ENCODE measurements around the gene ATP6V1F. TPM values are rescaled to one million over a fixed set of nuclear protein-coding genes. Genes with fewer than 3 reads are reported as not detected.
A peak's percentile ranks its signal among the peaks of the same experiment; 100 is the strongest.

The ATP6V1F gene
- total RNA-seq, 2 donors from 2014 or later = 122 to 157 TPM

DNA sequence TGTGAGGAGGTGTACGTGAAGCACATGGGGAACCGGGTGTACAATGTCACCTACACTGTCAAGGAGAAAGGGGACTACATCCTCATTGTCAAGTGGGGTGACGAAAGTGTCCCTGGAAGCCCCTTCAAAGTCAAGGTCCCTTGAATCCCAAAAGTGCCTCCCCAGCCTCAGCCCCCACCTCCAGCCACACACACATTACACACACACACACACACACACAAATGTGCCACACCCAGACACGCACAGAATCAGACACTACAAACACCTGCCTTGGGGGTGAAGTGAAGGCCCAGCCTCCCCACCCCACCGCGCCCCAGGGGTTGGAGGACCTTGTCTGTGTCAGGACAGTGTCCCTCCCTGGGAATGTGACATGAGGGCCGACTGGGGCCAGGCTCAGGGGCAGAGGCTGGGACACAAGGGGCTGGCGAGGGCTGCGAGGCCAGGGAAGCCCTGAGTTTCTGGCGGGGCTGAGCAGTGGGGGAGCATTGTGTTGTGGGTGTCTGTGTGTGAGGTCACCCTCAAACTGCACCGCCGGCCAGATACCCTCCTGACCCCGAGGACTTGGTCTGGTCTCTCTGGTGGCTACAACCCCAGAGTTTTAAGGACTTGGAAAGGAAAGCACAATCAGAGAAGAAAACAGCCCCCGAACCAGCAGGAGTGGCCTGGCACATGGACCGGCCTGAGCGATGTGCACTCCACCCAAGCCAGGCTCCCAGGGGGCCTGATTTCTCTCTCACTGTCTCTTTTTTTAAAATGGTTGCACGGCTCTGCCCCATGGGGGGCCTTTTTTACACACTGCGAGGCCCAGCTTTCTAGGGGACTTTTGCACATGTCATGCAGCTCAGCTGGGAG is 4.0 kb upstream of the ATP6V1F start:
- no peak for DNase-seq
- no peaks in the 10 kb centered on the region for H3K4me1 ChIP-seq (ENCODE audit: control insufficient read depth, insufficient read depth, low read length)
- no peak overlapping the region for H3K9ac ChIP-seq (ENCODE audit: extremely low read depth, low read length, poor library complexity, severe bottlenecking)
- peaks cover 9% of the 10 kb centered on the region for H3K36me3 ChIP-seq (ENCODE audit: control insufficient read depth, insufficient read depth, low read length)
- H3K27ac ChIP-seq (ENCODE audit: low read depth, low read length) = no peak overlapping the region
- H3K27me3 ChIP-seq (ENCODE audit: control insufficient read depth, insufficient read depth, low read length, poor library complexity, severe bottlenecking) = no peaks in the 10 kb centered on the region
- Mint-ChIP-seq H3K36me3 (ENCODE audit: low read depth) (no peaks in the 10 kb centered on the region), H3K4me1 (peaks cover 7% of the 10 kb centered on the region), H3K27ac (no peak overlapping the region), H3K27me3 (ENCODE audit: insufficient read depth) (no peaks in the 10 kb centered on the region), H3K9me3 (no peaks in the 10 kb centered on the region), H3K4me3 (no peak overlapping the region)
- 93 to 96% methylated on average over 8 to 18 of the region's 18 CpGs for WGBS, 2 experiments (ENCODE audit: insufficient coverage in 1 of 2, insufficient read length in 1 of 2)
- TF ChIP-seq, protein P1, sequence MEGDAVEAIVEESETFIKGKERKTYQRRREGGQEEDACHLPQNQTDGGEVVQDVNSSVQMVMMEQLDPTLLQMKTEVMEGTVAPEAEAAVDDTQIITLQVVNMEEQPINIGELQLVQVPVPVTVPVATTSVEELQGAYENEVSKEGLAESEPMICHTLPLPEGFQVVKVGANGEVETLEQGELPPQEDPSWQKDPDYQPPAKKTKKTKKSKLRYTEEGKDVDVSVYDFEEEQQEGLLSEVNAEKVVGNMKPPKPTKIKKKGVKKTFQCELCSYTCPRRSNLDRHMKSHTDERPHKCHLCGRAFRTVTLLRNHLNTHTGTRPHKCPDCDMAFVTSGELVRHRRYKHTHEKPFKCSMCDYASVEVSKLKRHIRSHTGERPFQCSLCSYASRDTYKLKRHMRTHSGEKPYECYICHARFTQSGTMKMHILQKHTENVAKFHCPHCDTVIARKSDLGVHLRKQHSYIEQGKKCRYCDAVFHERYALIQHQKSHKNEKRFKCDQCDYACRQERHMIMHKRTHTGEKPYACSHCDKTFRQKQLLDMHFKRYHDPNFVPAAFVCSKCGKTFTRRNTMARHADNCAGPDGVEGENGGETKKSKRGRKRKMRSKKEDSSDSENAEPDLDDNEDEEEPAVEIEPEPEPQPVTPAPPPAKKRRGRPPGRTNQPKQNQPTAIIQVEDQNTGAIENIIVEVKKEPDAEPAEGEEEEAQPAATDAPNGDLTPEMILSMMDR (conservative IDR thresholded peaks at IDR 0.05) = no peak
- H3K9me3 ChIP-seq (ENCODE audit: control insufficient read depth, low read length) = no peaks in the 10 kb centered on the region
- H3K4me3 ChIP-seq (ENCODE audit: low read length) = no peak overlapping the region

DNA sequence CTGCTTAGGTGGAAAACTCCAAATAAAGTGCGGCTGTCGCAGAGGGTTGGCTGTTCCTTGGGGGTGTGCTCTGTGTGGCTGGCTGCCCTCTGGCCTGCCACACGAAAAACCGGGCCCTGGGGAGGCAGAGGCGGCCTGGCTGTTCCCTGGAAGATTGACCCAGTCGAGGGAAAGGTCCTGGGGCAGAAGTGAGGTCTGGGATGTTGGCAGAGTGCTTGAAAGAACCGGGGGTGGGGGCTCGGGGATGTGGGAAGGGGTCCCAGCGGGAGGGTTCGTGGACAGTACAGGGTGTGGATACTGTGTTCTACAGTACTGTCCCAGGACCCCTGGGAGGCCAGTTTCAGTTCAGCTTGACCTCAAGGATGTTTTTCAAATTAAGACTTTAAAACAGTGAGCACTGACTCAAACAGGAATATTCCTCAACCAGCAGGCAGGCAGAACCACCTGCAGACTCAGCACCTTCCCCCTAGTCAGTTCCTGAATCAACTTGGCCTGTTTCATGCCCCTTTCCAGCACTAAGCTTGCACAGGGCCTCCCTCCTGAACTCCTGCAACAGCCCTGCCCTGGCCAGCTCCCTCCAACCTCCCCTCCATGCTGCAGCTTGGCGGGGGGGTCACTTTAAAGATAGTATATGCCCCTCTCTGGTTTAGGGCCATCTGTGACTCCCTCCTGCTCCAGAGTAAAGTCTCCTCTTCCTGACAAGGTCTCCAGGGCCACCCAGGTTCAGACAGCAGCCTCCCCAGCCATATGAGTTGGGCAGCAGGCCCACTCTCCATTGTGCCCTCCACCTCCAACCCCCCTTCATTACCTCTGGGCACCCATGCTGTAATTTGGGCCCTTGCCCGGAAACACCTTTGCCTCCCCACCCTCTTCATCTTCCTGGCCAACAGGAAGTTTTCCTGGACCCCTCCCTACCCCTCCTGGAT is 3.2 kb upstream of the ATP6V1F start:
- TF ChIP-seq, protein P1 (conservative IDR thresholded peaks at IDR 0.05) = no peak
- no peak overlapping the region for H3K4me3 Mint-ChIP-seq
- H3K4me1 Mint-ChIP-seq = peaks cover 12% of the 10 kb centered on the region
- peak overlapping the region; percentile 21 for H3K27ac Mint-ChIP-seq
- no peaks in the 10 kb centered on the region for H3K9me3 Mint-ChIP-seq
- H3K27me3 ChIP-seq (ENCODE audit: control insufficient read depth, insufficient read depth, low read length, poor library complexity, severe bottlenecking) = no peaks in the 10 kb centered on the region
- H3K36me3 Mint-ChIP-seq (ENCODE audit: low read depth) = no peaks in the 10 kb centered on the region
- H3K9ac ChIP-seq (ENCODE audit: extremely low read depth, low read length, poor library complexity, severe bottlenecking) = no peak overlapping the region
- WGBS, 2 experiments (ENCODE audit: insufficient coverage in 1 of 2, insufficient read length in 1 of 2) = 90 to 98% methylated on average over 9 to 12 of the region's 12 CpGs
- no peak for DNase-seq
- no peaks in the 10 kb centered on the region for H3K4me1 ChIP-seq (ENCODE audit: control insufficient read depth, insufficient read depth, low read length)
- H3K4me3 ChIP-seq (ENCODE audit: low read length) = no peak overlapping the region
- H3K9me3 ChIP-seq (ENCODE audit: control insufficient read depth, low read length) = no peaks in the 10 kb centered on the region
- H3K27me3 Mint-ChIP-seq (ENCODE audit: insufficient read depth) = no peaks in the 10 kb centered on the region
- peaks cover 9% of the 10 kb centered on the region for H3K36me3 ChIP-seq (ENCODE audit: control insufficient read depth, insufficient read depth, low read length)
- H3K27ac ChIP-seq (ENCODE audit: low read depth, low read length) = no peak overlapping the region

DNA sequence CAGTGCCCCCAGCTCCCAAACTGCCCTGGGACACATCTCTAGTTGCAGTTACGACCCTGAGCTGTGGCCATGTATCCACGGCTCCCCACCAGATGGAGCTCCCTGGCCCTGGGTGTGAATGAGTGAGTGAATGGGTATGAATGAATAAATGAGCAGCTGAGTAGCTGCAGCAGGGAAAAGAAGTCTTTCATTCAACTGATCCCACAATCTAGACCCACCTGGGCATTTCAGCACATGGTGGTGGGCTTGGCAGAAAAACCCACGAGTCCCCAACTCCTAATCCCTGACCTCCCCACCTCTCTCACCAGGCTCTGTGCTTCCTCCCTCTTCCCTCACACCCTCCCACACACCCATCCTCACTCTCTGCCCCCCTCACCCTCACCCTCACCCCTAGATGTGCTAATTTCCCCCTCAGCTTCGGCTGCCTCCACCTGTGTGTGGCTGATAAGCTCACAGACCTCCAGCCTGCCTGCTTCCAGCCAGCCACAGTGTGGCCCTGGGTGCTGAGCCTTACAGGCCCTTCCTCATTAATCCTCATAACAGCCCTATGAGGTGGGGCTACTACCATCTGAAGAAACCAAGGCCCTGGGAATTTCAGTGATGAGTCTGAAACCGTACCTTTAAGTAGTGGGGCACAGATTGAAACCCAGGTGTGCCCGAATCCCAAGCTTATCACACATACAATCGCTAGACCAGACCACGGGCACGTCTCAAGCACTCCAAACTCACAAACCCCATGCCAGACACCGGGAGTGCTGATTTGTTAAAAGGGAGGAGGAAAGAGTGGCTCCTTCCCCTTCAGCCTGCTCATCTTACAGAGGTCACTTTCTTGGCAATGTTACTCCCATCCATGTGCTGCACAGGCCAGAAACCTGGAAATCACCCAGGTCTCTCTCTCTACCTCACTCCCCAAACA is 2.2 kb upstream of the ATP6V1F start:
- 59 to 75% methylated on average over 3 to 10 of the region's 10 CpGs for WGBS, 2 experiments (ENCODE audit: insufficient coverage in 1 of 2, insufficient read length in 1 of 2)
- H3K27me3 Mint-ChIP-seq (ENCODE audit: insufficient read depth) = no peaks in the 10 kb centered on the region
- H3K36me3 Mint-ChIP-seq (ENCODE audit: low read depth) = peaks cover 8% of the 10 kb centered on the region
- TF ChIP-seq, protein P1 (conservative IDR thresholded peaks at IDR 0.05) = peak; percentile 48
- no peaks in the 10 kb centered on the region for H3K4me1 ChIP-seq (ENCODE audit: control insufficient read depth, insufficient read depth, low read length)
- no peak overlapping the region for H3K9ac ChIP-seq (ENCODE audit: extremely low read depth, low read length, poor library complexity, severe bottlenecking)
- no peak overlapping the region for H3K27ac ChIP-seq (ENCODE audit: low read depth, low read length)
- no peak overlapping the region for H3K4me3 Mint-ChIP-seq
- peaks cover 12% of the 10 kb centered on the region for H3K4me1 Mint-ChIP-seq
- no peaks in the 10 kb centered on the region for H3K9me3 ChIP-seq (ENCODE audit: control insufficient read depth, low read length)
- H3K4me3 ChIP-seq (ENCODE audit: low read length) = no peak overlapping the region
- DNase-seq = peak; percentile 83
- peak overlapping the region; percentile 56 for H3K27ac Mint-ChIP-seq
- H3K36me3 ChIP-seq (ENCODE audit: control insufficient read depth, insufficient read depth, low read length) = peaks cover 13% of the 10 kb centered on the region
- H3K9me3 Mint-ChIP-seq = no peaks in the 10 kb centered on the region
- H3K27me3 ChIP-seq (ENCODE audit: control insufficient read depth, insufficient read depth, low read length, poor library complexity, severe bottlenecking) = no peaks in the 10 kb centered on the region
